HepG2 (cell line): ENCODE measurements around the gene UBE2S. TPM values are rescaled to one million over a fixed set of nuclear protein-coding genes. Genes with fewer than 3 reads are reported as not detected.
A peak's percentile ranks its signal among the peaks of the same experiment; 100 is the strongest.

ENCODE experiments used
- ATF7 ChIP-seq, 2 experiments: fragments of 450-650 bp in 1 of 2; sonication (generic) in 1 of 2; formaldehyde crosslinking in 1 of 2; IDR thresholded peaks; 2 replicates each; pipeline versions ENCODE4 v1.4.0 to v1.6.1; 2016 to 2020; ENCODE audit warnings: antibody characterized with exemption in 1 of 2, mild to moderate bottlenecking in 1 of 2, missing genetic modification reagents in 1 of 2
- BHLHE40 ChIP-seq: IDR thresholded peaks from 2 replicates; pipeline ENCODE4 v1.6.1; 2011; ENCODE audit warnings: low read length, improper control_type of control experiment
- ETV5 ChIP-seq: IDR thresholded peaks from 2 replicates; pipeline ENCODE4 v1.6.1; 2018; ENCODE audit warnings: missing biosample characterization, missing genetic modification reagents, inconsistent platforms, borderline replicate concordance
- HDAC1 ChIP-seq: sonication (generic); formaldehyde crosslinking; IDR thresholded peaks from 2 replicates; pipeline ENCODE4 v1.5.1; 2020; ENCODE audit warnings: mild to moderate bottlenecking, missing genetic modification reagents
- KLF16 ChIP-seq, 2 experiments: sonication (generic) in 1 of 2; formaldehyde crosslinking in 1 of 2; IDR thresholded peaks; 2 replicates each; pipeline versions ENCODE4 v1.6.1 to v1.8.0; 2016 to 2023; ENCODE audit warnings: missing genetic modification reagents in 2 of 2, missing compliant biosample characterization in 1 of 2
- NR2F1 ChIP-seq, 2 experiments: fragments of 450-650 bp in 1 of 2; formaldehyde crosslinking in 1 of 2; IDR thresholded peaks; 2 replicates each; pipeline versions ENCODE4 v1.5.0 to v1.6.1; 2016 to 2020; ENCODE audit warnings: mild to moderate bottlenecking in 1 of 2, missing compliant biosample characterization in 1 of 2, missing genetic modification reagents in 1 of 2, moderate library complexity in 1 of 2
- NR2F6 ChIP-seq, 2 experiments: IDR thresholded peaks; 2 replicates each; pipeline ENCODE4 v1.6.1; 2016; ENCODE audit warnings: antibody characterized with exemption in 1 of 2, mild to moderate bottlenecking in 1 of 2
- REL ChIP-seq: sonication (generic); formaldehyde crosslinking; conservative IDR thresholded peaks from 2 replicates; pipeline ENCODE4 v1.8.0; 2022; ENCODE audit warnings: mild to moderate bottlenecking, missing genetic modification reagents, moderate library complexity
- SP5 ChIP-seq: IDR thresholded peaks from 2 replicates; pipeline ENCODE4 v1.6.1; 2016; ENCODE audit warnings: low read depth, borderline replicate concordance
- TEAD3 ChIP-seq: optimal IDR thresholded peaks from 2 replicates; pipeline ENCODE3; 2016; ENCODE audit warnings: borderline replicate concordance
- THAP11 ChIP-seq: IDR thresholded peaks from 2 replicates; pipeline ENCODE4 v1.6.1; 2016; ENCODE audit warnings: missing biosample characterization, missing genetic modification reagents
- ZBED4 ChIP-seq: sonication (generic); formaldehyde crosslinking; IDR thresholded peaks from 2 replicates; pipeline ENCODE4 v1.4.0; 2020; ENCODE audit warnings: missing genetic modification reagents, borderline replicate concordance
- ZBTB38 ChIP-seq: sonication (generic); formaldehyde crosslinking; IDR thresholded peaks from 2 replicates; pipeline ENCODE4 v1.5.1; 2020; ENCODE audit warnings: mild to moderate bottlenecking, missing genetic modification reagents
- ZBTB4 ChIP-seq: sonication (generic); formaldehyde crosslinking; IDR thresholded peaks from 2 replicates; pipeline ENCODE4 v1.4.0; 2020; ENCODE audit warnings: missing genetic modification reagents, mild to moderate bottlenecking, borderline replicate concordance
- ZNF496 ChIP-seq: sonication (generic); formaldehyde crosslinking; IDR thresholded peaks from 2 replicates; pipeline ENCODE4 v1.8.1; 2023; ENCODE audit warnings: mild to moderate bottlenecking, moderate library complexity, missing genetic modification reagents; ENCODE audit not compliant: insufficient replicate concordance
- ZSCAN25 ChIP-seq: sonication (generic); formaldehyde crosslinking; IDR thresholded peaks from 2 replicates; pipeline ENCODE4 v1.8.0; 2022; ENCODE audit warnings: mild to moderate bottlenecking, missing genetic modification reagents
- polyA plus RNA-seq, 8 experiments: library from polyadenylated mRNA; depleted of rRNA in 3 of 8; stranded (reverse) in 7 of 8; unstranded in 1 of 8; fragments of >200 nt; fragmentation: Illumina TruSeq in 4 of 8; extraction: Trizol in 4 of 8; gene quantifications; 2 replicates each; pipeline versions ENCODE4 v1.2.1 to v1.2.3, GENCODE V29; 2011 to 2016; ENCODE audit warnings: low read depth in 4 of 8, missing spikeins in 1 of 8, mixed read lengths in 1 of 8; ENCODE audit not compliant: insufficient read depth in 1 of 8
- total RNA-seq, 5 experiments: library from RNA; depleted of rRNA; stranded (reverse); fragments of >200 nt; fragmentation: Illumina TruSeq; extraction: Trizol; gene quantifications; 2 replicates each; pipeline ENCODE4 v1.2.3, GENCODE V29; 2016; ENCODE audit warnings: low read depth in 1 of 5
- TF ChIP-seq, protein P1 (sequence below): conservative IDR thresholded peaks from 2 replicates; pipeline ENCODE4 v1.6.1; 2018; ENCODE audit warnings: missing genetic modification reagents
- TF ChIP-seq, protein P2 (sequence below): sonication (generic); formaldehyde crosslinking; IDR thresholded peaks from 2 replicates; pipeline ENCODE4 v1.8.0; 2022; ENCODE audit warnings: mild to moderate bottlenecking, missing genetic modification reagents

The UBE2S gene
- total and polyA plus RNA-seq, 2 of the 13 experiments (the other 11 are each of a cell fraction or from before 2014, with no cell fraction given): 32.2 to 39.3 TPM

GRCh38 chr19:55372316-55373081 lies 35.1 kb downstream of the UBE2S start (continued):
- TF ChIP-seq ZNF496 (CRISPR knock-in tag) (no peak), KLF16 (CRISPR knock-in tag; IDR thresholded peaks at IDR 0.05) (peak in 1 of 2 experiments; percentile 28; a peak in 1 of 4 replicates), NR2F1 (CRISPR knock-in tag; IDR thresholded peaks at IDR 0.05) (0 out of 4 replicates have a peak, but pooled peaks of 1 of the 2 experiments have one; percentile 24), ZBED4 (CRISPR knock-in tag) (peak; percentile 14; the same call in 1 of the 2 replicates), ZSCAN25 (CRISPR knock-in tag) (no peak), TEAD3 (CRISPR knock-in tag) (no peak), ETV5 (CRISPR knock-in tag) (peak; percentile 80; the same call in 1 of the 2 replicates), ZBTB38 (no peak), ATF7 (IDR thresholded peaks at IDR 0.05) (peak; percentile 43; the same call in 1 of the 2 replicates), ATF7 (CRISPR knock-in tag; IDR thresholded peaks at IDR 0.05) (no peak), HDAC1 (CRISPR knock-in tag) (0 out of 2 replicates have a peak, but pooled peaks have one; percentile 19), NR2F6 (IDR thresholded peaks at IDR 0.05) (0 out of 2 replicates have a peak, but pooled peaks have one; percentile 17), NR2F6 (CRISPR knock-in tag; IDR thresholded peaks at IDR 0.05) (no peak), SP5 (CRISPR knock-in tag) (peak; percentile 31; the same call in 1 of the 2 replicates), REL (CRISPR knock-in tag) (no peak), THAP11 (CRISPR knock-in tag) (0 out of 2 replicates have a peak, but pooled peaks have one; percentile 29), ZBTB4 (CRISPR knock-in tag) (no peak), BHLHE40 (no peak)
- TF ChIP-seq, protein P1, sequence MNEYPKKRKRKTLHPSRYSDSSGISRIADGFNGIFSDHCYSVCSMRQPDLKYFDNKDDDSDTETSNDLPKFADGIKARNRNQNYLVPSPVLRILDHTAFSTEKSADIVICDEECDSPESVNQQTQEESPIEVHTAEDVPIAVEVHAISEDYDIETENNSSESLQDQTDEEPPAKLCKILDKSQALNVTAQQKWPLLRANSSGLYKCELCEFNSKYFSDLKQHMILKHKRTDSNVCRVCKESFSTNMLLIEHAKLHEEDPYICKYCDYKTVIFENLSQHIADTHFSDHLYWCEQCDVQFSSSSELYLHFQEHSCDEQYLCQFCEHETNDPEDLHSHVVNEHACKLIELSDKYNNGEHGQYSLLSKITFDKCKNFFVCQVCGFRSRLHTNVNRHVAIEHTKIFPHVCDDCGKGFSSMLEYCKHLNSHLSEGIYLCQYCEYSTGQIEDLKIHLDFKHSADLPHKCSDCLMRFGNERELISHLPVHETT (CRISPR knock-in tag): no peak
- TF ChIP-seq, protein P2, sequence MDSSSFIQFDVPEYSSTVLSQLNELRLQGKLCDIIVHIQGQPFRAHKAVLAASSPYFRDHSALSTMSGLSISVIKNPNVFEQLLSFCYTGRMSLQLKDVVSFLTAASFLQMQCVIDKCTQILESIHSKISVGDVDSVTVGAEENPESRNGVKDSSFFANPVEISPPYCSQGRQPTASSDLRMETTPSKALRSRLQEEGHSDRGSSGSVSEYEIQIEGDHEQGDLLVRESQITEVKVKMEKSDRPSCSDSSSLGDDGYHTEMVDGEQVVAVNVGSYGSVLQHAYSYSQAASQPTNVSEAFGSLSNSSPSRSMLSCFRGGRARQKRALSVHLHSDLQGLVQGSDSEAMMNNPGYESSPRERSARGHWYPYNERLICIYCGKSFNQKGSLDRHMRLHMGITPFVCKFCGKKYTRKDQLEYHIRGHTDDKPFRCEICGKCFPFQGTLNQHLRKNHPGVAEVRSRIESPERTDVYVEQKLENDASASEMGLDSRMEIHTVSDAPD (CRISPR knock-in tag): no peak
